Effector memory CD8-positive, alpha-beta T cell (primary cell): Measurements from ENCODE around the gene DMRT3.

Experiments
- ATAC-seq: fragments of 150-1000 bp; cut with Tn5 transposase; replicated peaks from 2 replicates; pipeline ENCODE4 v1.10.0; 2021; ENCODE audit warnings: mild to moderate bottlenecking, moderate library complexity
- DNase-seq, 3 experiments: peaks; one replicate each; pipeline ENCODE4 v3.0.0; 2021
- H3K27ac Mint-ChIP-seq, 2 donors: one replicate each; pipeline ENCODE4 v1.8.0; 2022; ENCODE audit warnings: mild to moderate bottlenecking in 2 of 2, mixed read lengths in 2 of 2, moderate library complexity in 2 of 2
- H3K27me3 Mint-ChIP-seq, 2 donors: one replicate each; pipeline ENCODE4 v1.8.0; 2022; ENCODE audit warnings: mixed read lengths in 2 of 2
- H3K36me3 Mint-ChIP-seq: one replicate; pipeline ENCODE4 v1.8.0; 2022; ENCODE audit warnings: mild to moderate bottlenecking, moderate library complexity, mixed read lengths; ENCODE audit not compliant: insufficient read depth
- H3K4me1 Mint-ChIP-seq, 2 donors: one replicate each; pipeline ENCODE4 v1.8.0; 2022; ENCODE audit warnings: low read depth in 2 of 2, mixed read lengths in 2 of 2
- H3K4me3 Mint-ChIP-seq, 2 donors: one replicate each; pipeline ENCODE4 v1.8.0; 2022; ENCODE audit warnings: mild to moderate bottlenecking in 2 of 2, mixed read lengths in 2 of 2, moderate library complexity in 2 of 2
- H3K9me3 Mint-ChIP-seq, 2 donors: one replicate each; pipeline ENCODE4 v1.8.0; 2022; ENCODE audit warnings: mixed read lengths in 2 of 2

The DMRT3 gene

GRCh38 chr9:959914-960313, 16.5 kb upstream of the DMRT3 start:
- Mint-ChIP-seq H3K36me3 (peaks cover 2% of the 10 kb centered on the region), H3K27ac (no peak overlapping the region), H3K27me3 (peaks cover 49 to 51% of the 10 kb centered on the region in 2 donors), H3K9me3 (no peaks in the 10 kb centered on the region), H3K4me1 (no peaks in the 10 kb centered on the region), H3K4me3 (no peak overlapping the region)
- DNase-seq = no peak
- ATAC-seq = no peak

- peaks cover 65 to 67% of the 10 kb centered on the region in 2 donors for H3K27me3 Mint-ChIP-seq
- no peak for ATAC-seq
- H3K27ac Mint-ChIP-seq = no peak overlapping the region
- H3K36me3 Mint-ChIP-seq = peaks cover 2% of the 10 kb centered on the region
- no peak overlapping the region for H3K4me3 Mint-ChIP-seq
- H3K9me3 Mint-ChIP-seq = no peaks in the 10 kb centered on the region
- no peak for DNase-seq
- no peaks in the 10 kb centered on the region for H3K4me1 Mint-ChIP-seq
Observed at GRCh38 chr9:962023-962422, 14.4 kb upstream of the DMRT3 start.

- no peak for ATAC-seq
- Mint-ChIP-seq H3K36me3 (peaks cover 6% of the 10 kb centered on the region), H3K9me3 (no peaks in the 10 kb centered on the region)
Observed at GRCh38 chr9:965497-965896, 11.0 kb upstream of the DMRT3 start.

GRCh38 chr9:966870-967269, 9.6 kb upstream of the DMRT3 start:
- DNase-seq (no peak), ATAC-seq (no peak)
- Mint-ChIP-seq H3K36me3 (peaks cover 9% of the 10 kb centered on the region), H3K4me3 (no peak overlapping the region), H3K4me1 (peaks cover 4 to 5% of the 10 kb centered on the region in 2 donors), H3K9me3 (no peaks in the 10 kb centered on the region), H3K27me3 (peaks cover 73 to 85% of the 10 kb centered on the region in 2 donors), H3K27ac (no peak overlapping the region)

More at GRCh38 chr9:965497-965896, 11.0 kb upstream of the DMRT3 start:
- Mint-ChIP-seq H3K4me1 (peaks cover 4 to 5% of the 10 kb centered on the region in 2 donors), H3K4me3 (no peak overlapping the region), H3K27ac (no peak overlapping the region), H3K27me3 (peaks cover 87 to 89% of the 10 kb centered on the region in 2 donors)
- DNase-seq = no peak

DNA sequence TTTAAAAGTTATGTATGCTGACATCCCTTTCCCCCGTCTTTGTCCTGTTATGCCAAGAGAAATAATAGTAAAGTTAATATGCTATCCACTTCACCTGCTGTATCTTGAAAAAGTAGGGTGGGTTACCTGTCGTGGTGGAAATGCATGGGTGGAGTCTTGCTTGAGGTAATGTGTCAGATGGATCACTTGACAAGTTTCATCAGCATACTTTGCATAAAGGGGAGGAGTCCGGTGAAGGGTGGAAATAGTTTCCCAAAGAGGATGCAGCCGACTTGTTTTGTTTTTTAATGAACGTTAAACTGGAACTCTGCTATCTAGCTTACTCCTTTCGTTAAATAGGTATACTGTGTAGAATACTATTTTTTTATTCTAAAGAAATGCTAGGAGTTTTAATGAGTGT, 9.0 kb upstream of the DMRT3 start:
- H3K4me3 Mint-ChIP-seq = no peak overlapping the region
- no peak overlapping the region for H3K27ac Mint-ChIP-seq
- H3K9me3 Mint-ChIP-seq = no peaks in the 10 kb centered on the region
- DNase-seq = no peak
- ATAC-seq = no peak
- H3K36me3 Mint-ChIP-seq = peaks cover 9% of the 10 kb centered on the region
- H3K27me3 Mint-ChIP-seq = peaks cover 68 to 81% of the 10 kb centered on the region in 2 donors
- peaks cover 4 to 5% of the 10 kb centered on the region in 2 donors for H3K4me1 Mint-ChIP-seq

- Mint-ChIP-seq H3K36me3 (peaks cover 9% of the 10 kb centered on the region), H3K4me1 (peaks cover 5% of the 10 kb centered on the region in 2 donors), H3K27ac (no peak overlapping the region), H3K9me3 (no peaks in the 10 kb centered on the region), H3K27me3 (peaks cover 63 to 81% of the 10 kb centered on the region in 2 donors), H3K4me3 (no peak overlapping the region)
- no peak for DNase-seq
- ATAC-seq = no peak
Observed at GRCh38 chr9:967903-968641, 8.4 kb upstream of the DMRT3 start.

- no peak for DNase-seq
- no peak for ATAC-seq
- H3K36me3 Mint-ChIP-seq = peaks cover 7% of the 10 kb centered on the region
- peaks cover 68 to 87% of the 10 kb centered on the region in 2 donors for H3K27me3 Mint-ChIP-seq
- H3K4me3 Mint-ChIP-seq = no peak overlapping the region
- H3K9me3 Mint-ChIP-seq = no peaks in the 10 kb centered on the region
- no peak overlapping the region for H3K27ac Mint-ChIP-seq
- peaks cover 5 to 10% of the 10 kb centered on the region in 2 donors for H3K4me1 Mint-ChIP-seq
Observed at GRCh38 chr9:969310-970150, 6.9 kb upstream of the DMRT3 start.

- ATAC-seq (no peak), DNase-seq (no peak)
- peaks cover 5 to 10% of the 10 kb centered on the region in 2 donors for H3K4me1 Mint-ChIP-seq
- no peak overlapping the region for H3K27ac Mint-ChIP-seq
- H3K36me3 Mint-ChIP-seq = peaks cover 7% of the 10 kb centered on the region
- no peaks in the 10 kb centered on the region for H3K9me3 Mint-ChIP-seq
- no peak overlapping the region for H3K4me3 Mint-ChIP-seq
- H3K27me3 Mint-ChIP-seq = peaks cover 68 to 87% of the 10 kb centered on the region in 2 donors
Observed at GRCh38 chr9:970151-970996, 6.1 kb upstream of the DMRT3 start.

- DNase-seq = no peak
- Mint-ChIP-seq H3K4me3 (peak overlapping the region in 1 of 2 donors; percentile 40), H3K4me1 (peaks cover 5 to 10% of the 10 kb centered on the region in 2 donors), H3K36me3 (peaks cover 7% of the 10 kb centered on the region), H3K27ac (no peak overlapping the region), H3K27me3 (peaks cover 66 to 87% of the 10 kb centered on the region in 2 donors), H3K9me3 (no peaks in the 10 kb centered on the region)
- ATAC-seq = no peak
Observed at GRCh38 chr9:971901-972500, 4.5 kb upstream of the DMRT3 start.

- H3K9me3 Mint-ChIP-seq = no peaks in the 10 kb centered on the region
- no peak for ATAC-seq
- no peak overlapping the region for H3K27ac Mint-ChIP-seq
- H3K4me1 Mint-ChIP-seq = peaks cover 5 to 10% of the 10 kb centered on the region in 2 donors
- H3K27me3 Mint-ChIP-seq = peaks cover 63 to 85% of the 10 kb centered on the region in 2 donors
- no peak for DNase-seq
- H3K4me3 Mint-ChIP-seq = peak overlapping the region in 1 of 2 donors; percentile 40
- peaks cover 7% of the 10 kb centered on the region for H3K36me3 Mint-ChIP-seq
Observed at GRCh38 chr9:972501-973294, 3.8 kb upstream of the DMRT3 start.

DNA sequence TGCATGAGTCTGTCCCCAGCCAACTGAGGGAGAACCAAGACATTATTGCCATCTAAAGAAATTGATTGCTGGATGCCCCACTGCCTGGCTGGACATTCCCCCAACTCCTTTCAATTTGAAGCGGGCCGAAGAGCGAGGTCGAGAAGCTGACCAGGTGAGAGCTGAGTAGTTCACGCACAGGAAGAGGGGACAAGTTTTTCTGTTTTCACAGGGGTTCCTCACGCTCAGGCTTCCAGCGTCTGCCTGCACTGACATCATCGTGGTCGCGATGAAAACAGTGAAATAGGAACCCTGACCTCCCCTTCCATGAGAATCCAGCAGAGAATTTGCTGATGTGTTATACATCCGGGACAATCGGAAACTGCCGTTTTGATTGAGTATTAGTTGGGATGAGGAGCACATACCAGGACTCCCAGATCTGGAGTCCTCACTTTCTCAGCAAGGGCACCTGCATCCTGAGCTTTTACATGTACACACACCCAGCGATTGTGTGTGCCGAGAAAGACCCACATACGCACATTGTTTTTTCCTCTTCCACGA, 3.1 kb upstream of the DMRT3 start:
- DNase-seq (no peak), ATAC-seq (no peak)
- peaks cover 7% of the 10 kb centered on the region for H3K36me3 Mint-ChIP-seq
- H3K9me3 Mint-ChIP-seq = no peaks in the 10 kb centered on the region
- H3K4me3 Mint-ChIP-seq = peak overlapping the region in 1 of 2 donors; percentile 27
- H3K27me3 Mint-ChIP-seq = peaks cover 65 to 85% of the 10 kb centered on the region in 2 donors
- H3K27ac Mint-ChIP-seq = no peak overlapping the region
- H3K4me1 Mint-ChIP-seq = peaks cover 5 to 7% of the 10 kb centered on the region in 2 donors
